CD4-positive, alpha-beta T cell treated with Interferon alpha-2 for 1 hour (primary cell): ENCODE measurements around the gene USP4.
"Not testable (repeated sequence)": the region's sequence is repeated elsewhere in the genome, so short reads cannot be mapped to it uniquely, and the experiment has no call there.

Experiments
- DNase-seq, 2 donors: peaks; one replicate each; pipeline ENCODE4 v3.0.0-alpha.2; 2020 to 2022

The USP4 gene

GRCh38 chr3:49349348-49350114, 9.7 kb upstream of the USP4 start:
- no peak for DNase-seq

DNA sequence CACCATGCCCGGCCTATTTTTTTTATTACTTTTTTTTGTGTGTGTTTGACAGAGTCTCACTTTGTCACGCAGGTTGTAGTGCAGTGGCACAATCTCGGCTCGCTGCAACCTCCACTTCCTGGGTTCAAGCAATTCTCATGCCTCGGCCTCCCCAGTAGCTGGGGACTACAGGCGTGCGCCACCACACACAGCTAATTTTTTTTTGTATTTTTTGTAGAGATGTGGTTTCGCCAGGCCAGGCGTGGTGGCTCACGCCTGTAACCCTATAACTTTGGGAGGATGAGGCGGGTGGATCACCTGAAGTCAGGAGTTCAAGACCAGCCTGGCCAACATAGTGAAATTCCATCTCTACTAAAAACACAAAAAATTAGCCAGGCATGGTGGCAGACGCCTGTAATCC, 8.5 kb upstream of the USP4 start:
- DNase-seq, result not testable (repeated sequence)

- no peak for DNase-seq
Observed at GRCh38 chr3:49346797-49347251, 7.0 kb upstream of the USP4 start.

- DNase-seq, result no peak
Observed at GRCh38 chr3:49343163-49343562, 3.3 kb upstream of the USP4 start.

DNA sequence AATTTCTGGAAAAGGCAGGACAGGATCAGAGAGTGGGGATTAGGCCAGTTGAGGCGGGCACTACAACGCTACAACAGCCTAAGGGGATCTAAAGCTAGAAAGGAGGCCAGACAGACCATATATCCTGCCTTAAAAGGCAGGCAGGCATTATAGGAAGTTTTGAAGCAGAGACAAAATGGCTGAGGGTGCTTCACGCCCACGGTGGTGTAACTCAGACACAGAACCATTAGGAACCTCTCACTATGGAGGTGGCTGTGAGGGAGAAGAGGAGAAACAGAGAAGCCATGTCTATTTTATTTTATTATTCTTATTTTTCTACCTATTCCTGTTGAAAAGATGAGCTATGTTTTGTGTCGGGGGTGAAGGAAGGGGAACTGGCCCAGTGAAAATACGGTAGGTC, 2.1 kb upstream of the USP4 start:
- no peak for DNase-seq

GRCh38 chr3:49339581-49339940, 292 bp downstream of the USP4 start:
- DNase-seq, result no peak

GRCh38 chr3:49333916-49334633, 5.8 kb downstream of the USP4 start:
- no peak for DNase-seq

- DNase-seq, result peak; percentile 45 to 47
Observed at GRCh38 chr3:49333091-49333490, 6.8 kb downstream of the USP4 start.

DNA sequence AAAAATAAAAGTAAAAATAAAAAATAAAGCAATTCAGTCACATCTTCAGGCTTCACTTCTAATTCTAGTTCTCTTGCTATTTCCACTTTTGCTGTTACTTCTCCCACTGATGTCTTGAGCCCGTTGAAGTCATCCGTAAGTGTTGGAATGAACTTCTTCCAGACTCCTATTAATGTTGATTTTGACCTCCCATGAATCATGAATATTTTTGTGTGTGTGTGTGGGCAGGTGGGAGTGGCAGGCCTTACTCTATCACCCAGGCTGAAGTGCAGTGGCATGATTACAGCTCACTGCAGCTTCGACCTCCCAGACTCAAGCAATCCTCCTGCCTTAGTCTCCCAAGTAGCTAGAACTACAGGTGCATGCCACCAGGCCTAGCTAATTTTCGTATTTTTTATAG, 10.7 kb downstream of the USP4 start:
- DNase-seq, result no peak

DNA sequence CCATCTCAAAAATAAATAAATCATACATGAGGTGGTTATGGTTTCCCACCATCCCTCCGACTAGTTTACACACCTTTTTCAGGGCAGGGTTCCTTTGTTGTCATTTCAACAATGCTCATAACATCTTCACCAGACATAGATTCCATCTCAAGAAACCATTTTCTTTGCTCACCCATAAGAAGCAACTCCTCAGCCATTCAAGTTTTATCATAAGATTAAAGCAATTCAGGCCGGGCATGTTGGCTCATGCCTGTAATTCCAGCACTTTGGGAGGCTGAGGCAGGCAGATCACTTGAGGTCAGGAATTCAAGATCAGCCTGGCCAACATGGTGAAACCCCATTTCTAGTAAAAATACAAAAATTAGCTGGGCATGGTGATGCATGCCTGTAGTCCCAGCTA, 11.5 kb downstream of the USP4 start:
- not testable (repeated sequence) for DNase-seq

- DNase-seq, result peak in 1 of 2 donors; percentile 15
Observed at GRCh38 chr3:49327485-49327884, 12.4 kb downstream of the USP4 start.

- no peak for DNase-seq
Observed at GRCh38 chr3:49324768-49325167, 15.1 kb downstream of the USP4 start.

- no peak for DNase-seq
Observed at GRCh38 chr3:49316696-49317457, 23.0 kb downstream of the USP4 start.

- no peak for DNase-seq
Observed at GRCh38 chr3:49313896-49314688, 25.8 kb downstream of the USP4 start.

GRCh38 chr3:49311283-49311682, 28.6 kb downstream of the USP4 start:
- no peak for DNase-seq

DNA sequence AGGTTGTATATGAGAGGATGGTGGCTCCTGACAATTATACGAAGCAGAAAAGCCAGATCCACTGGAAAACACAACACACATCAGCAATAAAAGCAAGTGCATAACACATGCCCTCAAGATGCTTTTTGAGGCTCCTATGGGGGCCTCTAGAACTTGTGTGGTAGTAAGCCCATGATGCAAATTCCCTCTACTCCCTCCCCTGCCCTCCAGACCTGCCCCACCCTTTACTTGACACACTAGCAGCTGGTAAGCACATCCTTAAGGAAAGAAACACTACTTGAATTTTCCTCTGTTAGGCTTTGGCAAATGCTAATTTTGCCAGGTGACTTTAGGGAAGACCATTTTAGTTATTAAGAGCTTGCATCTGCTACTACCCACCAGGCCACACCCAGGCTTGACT, 29.2 kb downstream of the USP4 start:
- no peak for DNase-seq

DNA sequence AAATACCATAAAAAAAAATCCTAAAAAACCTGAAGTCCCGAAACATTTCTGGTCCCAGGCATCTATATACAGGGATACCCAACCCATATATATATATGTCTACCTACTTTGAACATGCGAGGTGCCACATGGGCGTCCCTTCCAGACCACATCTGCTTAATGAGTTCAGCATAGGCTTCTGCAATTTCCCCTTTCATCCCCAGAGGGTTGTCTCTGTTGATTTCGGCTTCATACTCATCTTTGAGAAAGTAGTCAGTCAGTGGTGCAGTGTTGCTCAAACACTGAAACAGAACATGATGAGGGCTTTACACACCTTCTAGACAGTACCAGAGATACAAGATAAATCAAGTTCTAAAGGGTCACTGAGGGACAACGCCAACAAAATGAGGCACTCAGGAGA, 34.2 kb downstream of the USP4 start:
- DNase-seq, result no peak

GRCh38 chr3:49302613-49303012, 37.2 kb downstream of the USP4 start:
- no peak for DNase-seq

- no peak for DNase-seq
Observed at GRCh38 chr3:49300595-49300994, 39.3 kb downstream of the USP4 start.

GRCh38 chr3:49298511-49298910, 41.3 kb downstream of the USP4 start:
- no peak for DNase-seq

GRCh38 chr3:49296781-49297411, 43.0 kb downstream of the USP4 start:
- no peak for DNase-seq

GRCh38 chr3:49295489-49296058, 44.3 kb downstream of the USP4 start:
- DNase-seq, result peak; percentile 34 to 62
